ENCODE data around the gene PHLDA3. TPM values are rescaled to one million over a fixed set of nuclear protein-coding genes. Genes with fewer than 3 reads are reported as not detected.

The PHLDA3 gene
- total RNA-seq, 1 experiment from 2014 or later: 22.1 TPM

- no peak overlapping the region for H3K4me3 ChIP-seq (replicated peaks in 1 of 2; ENCODE audit: low read depth in 1 of 2, low read length in 2 of 2)
- no peaks in the 10 kb centered on the region for H3K9me3 ChIP-seq (ENCODE audit: control insufficient read depth in 1 of 2, insufficient read depth in 1 of 2, low read depth in 1 of 2, low read length in 2 of 2)
- peak overlapping the region; percentile 12; the same call in 1 of the 2 replicates for H3K9ac ChIP-seq (ENCODE audit: low read length)
- intact Hi-C loops (cut with micrococcal nuclease): loop anchor here (1.0 kb wide), 3 partner anchors 31 to 222 kb away; no protein-coding TSS in a partner anchor
- no peaks in the 10 kb centered on the region for H3K9me2 ChIP-seq (ENCODE audit: insufficient read depth)
- peak overlapping the region; percentile 43 for H3K4me2 ChIP-seq (ENCODE audit: low read length)
- peak; percentile 83 for ATAC-seq
- no peaks in the 10 kb centered on the region; a peak in 1 of 4 replicates for H3K36me3 ChIP-seq (ENCODE audit: control insufficient read depth in 1 of 2, insufficient read depth in 2 of 2, low read length in 2 of 2)
- peaks cover 23 to 29% of the 10 kb centered on the region in 2 experiments for H3K4me1 ChIP-seq (ENCODE audit: control insufficient read depth in 1 of 2, insufficient read depth in 2 of 2, low read length in 2 of 2)
- ChIA-PET CTCF (interaction anchor here (0.6 to 4.8 kb wide), 20 partner anchors 9 to 313 kb away, joined by 3 to 194 read pairs (median 8); partner anchors contain the start of genes CSRP1 and PHLDA3), POLR2A (interaction anchor here (0.9 to 2.0 kb wide), 7 partner anchors 13 to 230 kb away, joined by 3 to 17 read pairs (median 7); partner anchors contain the start of genes CSRP1 and PHLDA3), RAD21 (ENCODE audit: low non-redundant PET in 1 of 2, low total read pairs in 2 of 2, uncharacterized antibody in 2 of 2, unreplicated experiment in 2 of 2) (interaction anchor here (0.9 to 2.9 kb wide), 6 partner anchors 31 to 221 kb away, joined by 3 to 23 read pairs (median 6); no protein-coding TSS in a partner anchor)
- peak; percentile 76 for DNase-seq (ENCODE audit: low read depth, low spot score)
- no TSS peak for BruUV-seq (replicated peaks)
- H2AFZ ChIP-seq (ENCODE audit: low read depth, low read length, poor library complexity, severe bottlenecking): no peak overlapping the region
- no peaks in the 10 kb centered on the region for H3K27me3 ChIP-seq (ENCODE audit: insufficient read depth, low read length)
- H4K20me1 ChIP-seq (ENCODE audit: insufficient read depth): no peaks in the 10 kb centered on the region
- peak overlapping the region; percentile 41; the same call in 1 of the 2 replicates for H3K27ac ChIP-seq (ENCODE audit: low read depth, low read length)
- no peaks in the 10 kb centered on the region for H3K79me2 ChIP-seq (ENCODE audit: insufficient read depth, low read length)
- no peak for TF ChIP-seq SP1 (IDR thresholded peaks at IDR 0.05; ENCODE audit: low read depth)
- peak; percentile 50; the same call in 1 of the 2 replicates for TF ChIP-seq POLR2AphosphoS5 (IDR thresholded peaks at IDR 0.05; ENCODE audit: low read depth, low read length)
- no peak for TF ChIP-seq EGR1 (IDR thresholded peaks at IDR 0.05; ENCODE audit: low read depth)
- peak; percentile 99 for TF ChIP-seq RAD21 (IDR thresholded peaks at IDR 0.05; ENCODE audit: low read depth)
- peak; percentile 74 for TF ChIP-seq YY1 (IDR thresholded peaks at IDR 0.05; ENCODE audit: extremely low read depth, insufficient replicate concordance, low read depth, low read length)
- TF ChIP-seq ZBTB33 (IDR thresholded peaks at IDR 0.05; ENCODE audit: extremely low read depth, insufficient replicate concordance, low read length): no peak
- no peak for TF ChIP-seq CEBPB (IDR thresholded peaks at IDR 0.05; ENCODE audit: low read depth)
- no peak for TF ChIP-seq EZH2 (IDR thresholded peaks at IDR 0.05)
- no peak for TF ChIP-seq TCF7L2 (IDR thresholded peaks at IDR 0.05; ENCODE audit: borderline replicate concordance, extremely low read depth, insufficient read depth, insufficient read length)
- TF ChIP-seq CBX3 (IDR thresholded peaks at IDR 0.05; ENCODE audit: low read depth): no peak
- TF ChIP-seq EZH2phosphoT487 (IDR thresholded peaks at IDR 0.05; ENCODE audit: borderline replicate concordance): no peak
- TF ChIP-seq FOSL1 (IDR thresholded peaks at IDR 0.05; ENCODE audit: low read depth): no peak
- peak; percentile 88 to 98 (median 89) for TF ChIP-seq CTCF (IDR thresholded peaks at IDR 0.05 in 2 of 3, conservative IDR thresholded peaks at IDR 0.05 in 1 of 3; ENCODE audit: borderline replicate concordance in 1 of 3, insufficient read depth in 1 of 3, low read depth in 2 of 3, low read length in 2 of 3)
Measured at GRCh38 chr1:201481761-201482493, 12.9 kb upstream of the PHLDA3 start.
